ENCODE results near the gene RAB5B. TPM values are rescaled to one million over a fixed set of nuclear protein-coding genes. Genes with fewer than 3 reads are reported as not detected.

The RAB5B gene
- total and polyA plus RNA-seq, 11 donors = 57.5 to 135 (median 112) TPM

DNA sequence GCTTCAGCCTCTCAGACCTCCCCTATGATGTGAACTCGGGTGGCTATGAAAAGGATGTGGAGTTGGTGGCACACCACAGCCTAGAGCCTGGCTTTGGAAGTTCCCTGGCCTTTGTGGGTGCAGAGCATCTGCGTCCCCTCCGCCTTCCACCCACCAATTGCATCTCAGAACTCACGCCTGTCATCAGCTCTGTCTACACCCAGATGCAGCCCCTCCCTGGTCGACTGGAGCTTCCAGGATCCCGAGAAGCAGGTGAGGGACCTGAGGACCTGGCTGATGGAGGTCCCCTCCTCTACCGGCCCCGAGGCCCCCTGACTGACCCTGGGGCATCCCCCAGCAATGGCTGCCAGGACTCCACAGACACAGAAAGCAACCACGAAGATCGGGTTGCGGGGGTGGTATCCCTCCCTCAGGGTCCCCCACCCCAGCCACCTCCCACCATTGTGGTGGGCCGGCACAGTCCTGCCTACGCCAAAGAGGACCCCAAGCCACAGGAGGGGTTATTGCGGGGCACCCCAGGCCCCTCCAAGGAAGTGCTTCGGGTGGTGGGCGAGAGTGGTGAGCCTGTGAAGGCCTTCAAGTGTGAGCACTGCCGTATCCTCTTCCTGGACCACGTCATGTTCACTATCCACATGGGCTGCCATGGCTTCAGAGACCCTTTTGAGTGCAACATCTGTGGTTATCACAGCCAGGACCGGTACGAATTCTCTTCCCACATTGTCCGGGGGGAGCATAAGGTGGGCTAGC, 60.9 kb downstream of the RAB5B start:
- Histone ChIP-seq H3K9me3 (no peaks in the 10 kb centered on the region), H3K27ac (no peak overlapping the region), H3K4me1 (no peaks in the 10 kb centered on the region), H3K36me3 (peaks cover 0 to 74% (median 49%) of the 10 kb centered on the region in 9 donors), H3K27me3 (no peaks in the 10 kb centered on the region), H3K4me3 (no peak overlapping the region)
- 79 to 89% (median 85%) methylated on average over 11 to 21 of the region's 21 CpGs for WGBS, 4 donors
- peak in 1 of 5 donors; percentile 61 for DNase-seq
- TF ChIP-seq POLR2A (IDR thresholded peaks at IDR 0.05) = no peak
- TF ChIP-seq, protein P1, sequence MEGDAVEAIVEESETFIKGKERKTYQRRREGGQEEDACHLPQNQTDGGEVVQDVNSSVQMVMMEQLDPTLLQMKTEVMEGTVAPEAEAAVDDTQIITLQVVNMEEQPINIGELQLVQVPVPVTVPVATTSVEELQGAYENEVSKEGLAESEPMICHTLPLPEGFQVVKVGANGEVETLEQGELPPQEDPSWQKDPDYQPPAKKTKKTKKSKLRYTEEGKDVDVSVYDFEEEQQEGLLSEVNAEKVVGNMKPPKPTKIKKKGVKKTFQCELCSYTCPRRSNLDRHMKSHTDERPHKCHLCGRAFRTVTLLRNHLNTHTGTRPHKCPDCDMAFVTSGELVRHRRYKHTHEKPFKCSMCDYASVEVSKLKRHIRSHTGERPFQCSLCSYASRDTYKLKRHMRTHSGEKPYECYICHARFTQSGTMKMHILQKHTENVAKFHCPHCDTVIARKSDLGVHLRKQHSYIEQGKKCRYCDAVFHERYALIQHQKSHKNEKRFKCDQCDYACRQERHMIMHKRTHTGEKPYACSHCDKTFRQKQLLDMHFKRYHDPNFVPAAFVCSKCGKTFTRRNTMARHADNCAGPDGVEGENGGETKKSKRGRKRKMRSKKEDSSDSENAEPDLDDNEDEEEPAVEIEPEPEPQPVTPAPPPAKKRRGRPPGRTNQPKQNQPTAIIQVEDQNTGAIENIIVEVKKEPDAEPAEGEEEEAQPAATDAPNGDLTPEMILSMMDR (IDR thresholded peaks at IDR 0.05) = no peak
- ATAC-seq = peak in 2 of 4 donors; percentile 9 to 25
- intact Hi-C loops (cut with DNase I) = loop anchor here in 3 of 10 donors (10.0 kb wide), 2 partner anchors 220 to 300 kb away; partner anchors contain the start of genes ORMDL2 (in 1 of the 3) and SARNP (in 1 of the 3)

DNA sequence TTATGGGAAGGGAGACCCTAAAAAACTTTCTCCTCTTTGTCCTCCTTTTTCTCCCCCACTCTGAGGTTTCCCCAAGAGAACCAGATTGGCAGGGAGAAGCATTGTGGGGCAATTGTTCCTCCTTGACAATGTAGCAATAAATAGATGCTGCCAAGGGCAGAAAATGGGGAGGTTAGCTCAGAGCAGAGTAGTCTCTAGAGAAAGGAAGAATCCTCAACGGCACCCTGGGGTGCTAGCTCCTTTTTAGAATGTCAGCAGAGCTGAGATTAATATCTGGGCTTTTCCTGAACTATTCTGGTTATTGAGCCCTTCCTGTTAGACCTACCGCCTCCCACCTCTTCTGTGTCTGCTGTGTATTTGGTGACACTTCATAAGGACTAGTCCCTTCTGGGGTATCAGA, 63.3 kb downstream of the RAB5B start:
- no peak for ATAC-seq
- 72 to 76% (median 74%) methylated on average over 2 of the region's 2 CpGs for WGBS, 4 donors
- no peak for TF ChIP-seq POLR2A (IDR thresholded peaks at IDR 0.05)
- TF ChIP-seq, protein P1 (IDR thresholded peaks at IDR 0.05) = no peak
- Histone ChIP-seq H3K4me1 (peaks cover 0 to 8% (median 6%) of the 10 kb centered on the region in 12 donors), H3K27ac (no peak overlapping the region), H3K27me3 (no peaks in the 10 kb centered on the region), H3K36me3 (peaks cover 0 to 58% (median 45%) of the 10 kb centered on the region in 9 donors), H3K4me3 (no peak overlapping the region), H3K9me3 (no peaks in the 10 kb centered on the region)
- intact Hi-C loops (cut with DNase I) = loop anchor here in 3 of 10 donors (10.0 kb wide), 2 partner anchors 222 to 302 kb away; partner anchors contain the start of genes ORMDL2 (in 1 of the 3) and SARNP (in 1 of the 3)
- DNase-seq = no peak

GRCh38 chr12:56038022-56038655, 64.3 kb downstream of the RAB5B start:
- H3K27ac ChIP-seq = no peak overlapping the region
- H3K27me3 ChIP-seq = no peaks in the 10 kb centered on the region
- intact Hi-C loops (cut with DNase I) = loop anchor here in 3 of 10 donors (10.0 kb wide), 2 partner anchors 223 to 303 kb away; partner anchors contain the start of genes ORMDL2 (in 1 of the 3) and SARNP (in 1 of the 3)
- TF ChIP-seq, protein P1 (IDR thresholded peaks at IDR 0.05) = no peak
- TF ChIP-seq POLR2A (IDR thresholded peaks at IDR 0.05) = no peak
- DNase-seq (no peak), ATAC-seq (no peak)
- H3K4me1 ChIP-seq = peaks cover 2 to 14% (median 12%) of the 10 kb centered on the region in 12 donors
- no peaks in the 10 kb centered on the region for H3K9me3 ChIP-seq
- WGBS, 4 donors = 65 to 79% (median 68%) methylated on average over 2 of the region's 2 CpGs
- H3K36me3 ChIP-seq = peaks cover 0 to 52% (median 42%) of the 10 kb centered on the region in 9 donors
- no peak overlapping the region for H3K4me3 ChIP-seq

DNA sequence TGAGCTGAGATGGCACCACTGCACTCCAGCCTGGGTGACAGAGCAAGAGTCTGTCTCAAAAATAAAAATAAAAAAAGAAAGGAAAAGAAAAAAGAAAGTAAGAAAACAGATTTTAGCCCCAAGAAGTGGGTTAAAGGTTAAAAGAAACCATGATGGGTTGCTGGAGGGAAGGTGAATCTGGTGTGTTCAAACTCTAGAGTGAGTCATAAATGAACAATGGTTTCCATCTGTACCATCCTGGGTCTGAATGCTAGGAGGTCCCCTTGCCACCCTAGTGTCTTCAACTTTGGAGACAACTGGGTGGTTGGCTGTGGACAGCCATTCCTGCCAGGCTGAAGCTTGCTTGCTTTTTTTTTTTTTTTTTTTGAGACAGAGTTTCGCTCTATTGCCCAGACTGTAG, 66.3 kb downstream of the RAB5B start:
- Histone ChIP-seq H3K27me3 (no peaks in the 10 kb centered on the region), H3K4me3 (no peak overlapping the region), H3K27ac (no peak overlapping the region), H3K4me1 (peaks cover 3 to 22% (median 17%) of the 10 kb centered on the region in 12 donors), H3K36me3 (peaks cover 0 to 54% (median 42%) of the 10 kb centered on the region in 9 donors), H3K9me3 (no peaks in the 10 kb centered on the region)
- intact Hi-C loops (cut with DNase I) = loop anchor here (2.0 to 10.0 kb wide), 10 partner anchors 43 to 298 kb away; partner anchors contain the start of genes SUOX (in 8 of the 10), GDF11 (in 2 of the 10), RPL41 (in 2 of the 10) and ZC3H10 (in 2 of the 10)
- 95 to 100% (median 98%) methylated on average over 1 of the region's 1 CpG for WGBS, 4 donors
- DNase-seq (no peak), ATAC-seq (no peak)
- TF ChIP-seq, protein P1 (IDR thresholded peaks at IDR 0.05) = no peak
- no peak for TF ChIP-seq POLR2A (IDR thresholded peaks at IDR 0.05)
